ENCODE data around the gene STX2. TPM values are rescaled to one million over a fixed set of nuclear protein-coding genes. Genes with fewer than 3 reads are reported as not detected.

The STX2 gene
- total and polyA plus RNA-seq, 10 of the 15 experiments (the other 5 are each of a cell fraction or from before 2014, with no cell fraction given), result 6.0 to 22.2 (median 10.0) TPM

DNA sequence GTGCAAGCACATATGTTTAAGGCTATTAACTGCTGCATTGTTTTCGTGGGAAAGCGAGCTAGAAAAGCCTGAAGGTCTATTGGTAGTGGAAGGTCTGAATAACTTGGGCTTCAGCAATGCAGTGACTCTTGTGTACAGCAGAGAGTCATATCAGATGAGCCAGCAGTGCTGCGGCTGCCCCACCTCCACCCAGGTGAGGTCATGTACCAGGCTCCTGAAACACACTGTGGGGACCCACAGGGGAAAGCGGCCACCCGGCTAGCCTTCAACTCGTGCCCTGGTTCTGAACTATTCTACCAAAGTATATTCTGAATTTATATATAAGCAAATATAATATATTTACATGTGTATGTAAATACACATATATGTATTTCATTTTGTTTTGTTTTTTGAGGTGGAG is 20.1 kb upstream of the STX2 start (continued):
- TF ChIP-seq, protein P1, sequence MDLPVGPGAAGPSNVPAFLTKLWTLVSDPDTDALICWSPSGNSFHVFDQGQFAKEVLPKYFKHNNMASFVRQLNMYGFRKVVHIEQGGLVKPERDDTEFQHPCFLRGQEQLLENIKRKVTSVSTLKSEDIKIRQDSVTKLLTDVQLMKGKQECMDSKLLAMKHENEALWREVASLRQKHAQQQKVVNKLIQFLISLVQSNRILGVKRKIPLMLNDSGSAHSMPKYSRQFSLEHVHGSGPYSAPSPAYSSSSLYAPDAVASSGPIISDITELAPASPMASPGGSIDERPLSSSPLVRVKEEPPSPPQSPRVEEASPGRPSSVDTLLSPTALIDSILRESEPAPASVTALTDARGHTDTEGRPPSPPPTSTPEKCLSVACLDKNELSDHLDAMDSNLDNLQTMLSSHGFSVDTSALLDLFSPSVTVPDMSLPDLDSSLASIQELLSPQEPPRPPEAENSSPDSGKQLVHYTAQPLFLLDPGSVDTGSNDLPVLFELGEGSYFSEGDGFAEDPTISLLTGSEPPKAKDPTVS (IDR thresholded peaks at IDR 0.05; ENCODE audit: low read depth, low read length), result no peak
- TF ChIP-seq MTA2 (IDR thresholded peaks at IDR 0.05; ENCODE audit: low read depth), result no peak
- TF ChIP-seq SMC3 (IDR thresholded peaks at IDR 0.05; ENCODE audit: borderline replicate concordance, low read length), result no peak
- no peak for TF ChIP-seq CHD1 (IDR thresholded peaks at IDR 0.05; ENCODE audit: low read depth, low read length)
- TF ChIP-seq, protein P2, sequence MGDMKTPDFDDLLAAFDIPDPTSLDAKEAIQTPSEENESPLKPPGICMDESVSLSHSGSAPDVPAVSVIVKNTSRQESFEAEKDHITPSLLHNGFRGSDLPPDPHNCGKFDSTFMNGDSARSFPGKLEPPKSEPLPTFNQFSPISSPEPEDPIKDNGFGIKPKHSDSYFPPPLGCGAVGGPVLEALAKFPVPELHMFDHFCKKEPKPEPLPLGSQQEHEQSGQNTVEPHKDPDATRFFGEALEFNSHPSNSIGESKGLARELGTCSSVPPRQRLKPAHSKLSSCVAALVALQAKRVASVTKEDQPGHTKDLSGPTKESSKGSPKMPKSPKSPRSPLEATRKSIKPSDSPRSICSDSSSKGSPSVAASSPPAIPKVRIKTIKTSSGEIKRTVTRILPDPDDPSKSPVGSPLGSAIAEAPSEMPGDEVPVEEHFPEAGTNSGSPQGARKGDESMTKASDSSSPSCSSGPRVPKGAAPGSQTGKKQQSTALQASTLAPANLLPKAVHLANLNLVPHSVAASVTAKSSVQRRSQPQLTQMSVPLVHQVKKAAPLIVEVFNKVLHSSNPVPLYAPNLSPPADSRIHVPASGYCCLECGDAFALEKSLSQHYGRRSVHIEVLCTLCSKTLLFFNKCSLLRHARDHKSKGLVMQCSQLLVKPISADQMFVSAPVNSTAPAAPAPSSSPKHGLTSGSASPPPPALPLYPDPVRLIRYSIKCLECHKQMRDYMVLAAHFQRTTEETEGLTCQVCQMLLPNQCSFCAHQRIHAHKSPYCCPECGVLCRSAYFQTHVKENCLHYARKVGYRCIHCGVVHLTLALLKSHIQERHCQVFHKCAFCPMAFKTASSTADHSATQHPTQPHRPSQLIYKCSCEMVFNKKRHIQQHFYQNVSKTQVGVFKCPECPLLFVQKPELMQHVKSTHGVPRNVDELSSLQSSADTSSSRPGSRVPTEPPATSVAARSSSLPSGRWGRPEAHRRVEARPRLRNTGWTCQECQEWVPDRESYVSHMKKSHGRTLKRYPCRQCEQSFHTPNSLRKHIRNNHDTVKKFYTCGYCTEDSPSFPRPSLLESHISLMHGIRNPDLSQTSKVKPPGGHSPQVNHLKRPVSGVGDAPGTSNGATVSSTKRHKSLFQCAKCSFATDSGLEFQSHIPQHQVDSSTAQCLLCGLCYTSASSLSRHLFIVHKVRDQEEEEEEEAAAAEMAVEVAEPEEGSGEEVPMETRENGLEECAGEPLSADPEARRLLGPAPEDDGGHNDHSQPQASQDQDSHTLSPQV (IDR thresholded peaks at IDR 0.05), result no peak

DNA sequence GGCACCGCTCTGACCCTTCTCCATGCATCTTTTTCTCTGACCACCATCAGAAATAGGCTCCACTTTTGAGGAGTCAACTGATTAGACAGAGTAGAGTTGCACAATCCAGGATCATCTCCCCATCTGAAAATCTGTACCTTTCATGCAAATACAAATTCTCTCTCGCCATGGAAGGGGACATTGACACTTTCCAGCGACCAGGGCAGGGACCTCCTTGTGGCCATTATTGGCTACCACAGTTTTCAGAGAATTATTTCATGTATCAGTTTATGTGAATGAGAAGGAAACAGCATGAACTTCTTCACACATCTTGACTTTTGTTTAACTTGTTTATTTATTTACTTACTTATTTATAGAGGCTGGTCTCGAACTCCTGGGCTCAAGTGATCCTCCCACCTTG is 19.0 kb upstream of the STX2 start:
- H3K27ac ChIP-seq (ENCODE audit: control insufficient read depth, insufficient read depth), result no peak overlapping the region
- CTCF ChIA-PET, result no interaction called here
- no peak overlapping the region for H3K9ac ChIP-seq (ENCODE audit: control insufficient read depth, insufficient read depth, low read length)
- no peak overlapping the region for H2AFZ ChIP-seq (ENCODE audit: control insufficient read depth, low read depth, low read length)
- no peaks in the 10 kb centered on the region for H3K36me3 ChIP-seq (ENCODE audit: control insufficient read depth in 2 of 2, insufficient read depth in 2 of 2, low read length in 1 of 2)
- no peaks in the 10 kb centered on the region for H3K4me1 ChIP-seq (ENCODE audit: control insufficient read depth, insufficient read depth, low read length)
- peaks cover 2% of the 10 kb centered on the region; the same call in 1 of the 3 replicates for H3K9me3 ChIP-seq (replicated peaks; ENCODE audit: control insufficient read depth, insufficient read depth, low read length)
- no peaks in the 10 kb centered on the region for H4K20me1 ChIP-seq (ENCODE audit: control insufficient read depth, insufficient read depth)
- no peak overlapping the region for H3K4me3 ChIP-seq
- POLR2A ChIA-PET, result no interaction called here
- DNase-seq (ENCODE audit: low read depth, low spot score) (no peak), FAIRE-seq (no peak), ATAC-seq (no peak)
- no TSS peak for BruUV-seq (replicated peaks)
- TF ChIP-seq EGR1 (IDR thresholded peaks at IDR 0.05; ENCODE audit: borderline replicate concordance in 1 of 2, low read depth in 2 of 2, low read length in 2 of 2), result no peak
- TF ChIP-seq LARP7 (IDR thresholded peaks at IDR 0.05), result no peak
- intact Hi-C loops (cut with micrococcal nuclease; ENCODE audit: unreplicated experiment) (no loop called here), in situ Hi-C loops (cut with MboI) (no loop called here)
- no peak overlapping the region for H3K4me2 ChIP-seq (ENCODE audit: control insufficient read depth, insufficient read depth)
- 38% methylated on average over 4 of the region's 4 CpGs for WGBS (ENCODE audit: insufficient coverage, insufficient replicate concordance, low lambda C conversion rate, missing lambda C conversion rate)
- SMC1A ChIA-PET (ENCODE audit: uncharacterized antibody, unreplicated experiment), result no interaction called here
- H3K27me3 ChIP-seq (replicated peaks in 1 of 2; ENCODE audit: control insufficient read depth in 2 of 2, insufficient read depth in 2 of 2, low read length in 1 of 2), result no peaks in the 10 kb centered on the region; a peak in 1 of 4 replicates
- RAD21 ChIA-PET (ENCODE audit: unreplicated experiment), result no interaction called here
- no peaks in the 10 kb centered on the region for H3K79me2 ChIP-seq (ENCODE audit: control insufficient read depth, insufficient read depth, low read length)

Measured in GM12878 (cell line).